ENCODE data around the gene GPR137B. TPM values are rescaled to one million over a fixed set of nuclear protein-coding genes. Genes with fewer than 3 reads are reported as not detected.
A peak's percentile ranks its signal among the peaks of the same experiment; 100 is the strongest.

Gene GPR137B
- total and polyA plus RNA-seq, 2 of the 4 experiments (the other 2 are of a cell fraction), result 4.5 to 12.3 TPM

DNA sequence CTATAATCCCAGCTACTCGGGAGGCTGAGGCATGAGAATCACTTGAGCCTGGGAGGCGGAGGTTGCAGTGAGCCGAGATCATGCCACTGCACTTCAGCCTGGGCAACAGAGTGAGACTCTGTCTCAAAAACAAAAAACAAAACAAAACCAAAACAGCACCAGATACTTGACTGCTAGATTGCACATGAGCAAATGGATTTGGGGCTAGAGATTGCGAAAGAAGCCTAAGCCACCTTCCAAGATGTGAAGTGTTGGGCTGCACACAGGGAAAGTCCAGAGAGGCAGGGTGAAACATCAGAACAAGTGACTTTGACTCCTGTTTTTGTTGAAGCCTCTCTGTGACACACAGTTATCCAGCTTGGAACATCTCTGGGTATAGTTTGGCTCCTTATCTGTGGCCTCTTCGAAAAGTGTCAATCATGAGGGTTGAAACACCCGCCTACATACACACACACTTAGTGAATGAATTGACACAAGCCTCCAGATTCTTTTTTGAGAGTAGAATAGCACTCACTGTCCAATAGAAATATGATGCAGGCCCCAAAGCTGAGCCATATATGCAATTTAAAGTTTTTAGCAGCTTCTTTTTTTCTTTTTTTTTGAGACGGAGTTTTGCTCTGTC lies 34.2 kb upstream of the GPR137B start:
- Histone ChIP-seq H3K56ac (ENCODE audit: extremely low read depth, insufficient read depth, low read length) (no peak overlapping the region), H3K36me3 (ENCODE audit: control insufficient read depth, insufficient read depth, low read length) (no peaks in the 10 kb centered on the region), H4K20me1 (ENCODE audit: insufficient read depth, low read length) (no peaks in the 10 kb centered on the region), H2AK5ac (ENCODE audit: low read depth, low read length) (no peak overlapping the region), H3K23ac (ENCODE audit: low read depth, low read length) (no peak overlapping the region), H3K14ac (replicated peaks; ENCODE audit: low read depth, low read length) (no peak overlapping the region), H3K4me1 (ENCODE audit: control insufficient read depth, insufficient read depth, low read length) (no peaks in the 10 kb centered on the region), H3K18ac (ENCODE audit: low read depth, low read length) (no peak overlapping the region), H3K9ac (ENCODE audit: low read depth, low read length) (no peak overlapping the region), H4K91ac (ENCODE audit: insufficient read depth, low read depth, low read length) (no peak overlapping the region), H3K9me1 (ENCODE audit: insufficient read depth, low read length) (no peaks in the 10 kb centered on the region), H2BK5ac (ENCODE audit: low read depth, low read length, poor library complexity, severe bottlenecking) (no peak overlapping the region), H4K5ac (ENCODE audit: low read depth, low read length) (no peak overlapping the region), H3K4me3 (ENCODE audit: insufficient read depth, low read depth, low read length) (no peak overlapping the region), H2AFZ (replicated peaks; ENCODE audit: low read length, poor library complexity) (no peak overlapping the region), H2BK20ac (ENCODE audit: low read depth, low read length) (no peak overlapping the region), H2BK120ac (ENCODE audit: low read depth, low read length) (no peak overlapping the region), H3K27ac (ENCODE audit: insufficient read depth, low read length) (no peak overlapping the region), H3K79me1 (ENCODE audit: low read depth in 1 of 2, low read length in 2 of 2) (no peaks in the 10 kb centered on the region), H3K27me3 (ENCODE audit: control insufficient read depth, insufficient read depth, low read length) (no peaks in the 10 kb centered on the region; the same call in 1 of the 2 replicates), H4K8ac (ENCODE audit: low read depth in 2 of 2, low read length in 2 of 2) (no peak overlapping the region), H2AK9ac (replicated peaks; ENCODE audit: low read depth, low read length, poor library complexity) (no peak overlapping the region), H3K9me3 (ENCODE audit: control insufficient read depth, insufficient read depth, low read length) (no peaks in the 10 kb centered on the region), H3K4me2 (ENCODE audit: low read depth, low read length) (no peak overlapping the region), H3K4ac (ENCODE audit: low read depth, low read length) (no peak overlapping the region), H2BK15ac (ENCODE audit: low read depth, low read length) (no peak overlapping the region)
- TF ChIP-seq, protein P1, sequence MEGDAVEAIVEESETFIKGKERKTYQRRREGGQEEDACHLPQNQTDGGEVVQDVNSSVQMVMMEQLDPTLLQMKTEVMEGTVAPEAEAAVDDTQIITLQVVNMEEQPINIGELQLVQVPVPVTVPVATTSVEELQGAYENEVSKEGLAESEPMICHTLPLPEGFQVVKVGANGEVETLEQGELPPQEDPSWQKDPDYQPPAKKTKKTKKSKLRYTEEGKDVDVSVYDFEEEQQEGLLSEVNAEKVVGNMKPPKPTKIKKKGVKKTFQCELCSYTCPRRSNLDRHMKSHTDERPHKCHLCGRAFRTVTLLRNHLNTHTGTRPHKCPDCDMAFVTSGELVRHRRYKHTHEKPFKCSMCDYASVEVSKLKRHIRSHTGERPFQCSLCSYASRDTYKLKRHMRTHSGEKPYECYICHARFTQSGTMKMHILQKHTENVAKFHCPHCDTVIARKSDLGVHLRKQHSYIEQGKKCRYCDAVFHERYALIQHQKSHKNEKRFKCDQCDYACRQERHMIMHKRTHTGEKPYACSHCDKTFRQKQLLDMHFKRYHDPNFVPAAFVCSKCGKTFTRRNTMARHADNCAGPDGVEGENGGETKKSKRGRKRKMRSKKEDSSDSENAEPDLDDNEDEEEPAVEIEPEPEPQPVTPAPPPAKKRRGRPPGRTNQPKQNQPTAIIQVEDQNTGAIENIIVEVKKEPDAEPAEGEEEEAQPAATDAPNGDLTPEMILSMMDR (conservative IDR thresholded peaks at IDR 0.05; ENCODE audit: low read depth, low read length), result no peak
- peak; percentile 77 for TF ChIP-seq CEBPB (IDR thresholded peaks at IDR 0.05; ENCODE audit: low read depth, low read length)
- intact Hi-C loops (cut with micrococcal nuclease) (loop anchor here (2.0 to 10.0 kb wide), 2 partner anchors 175 to 1277 kb away; no protein-coding TSS in a partner anchor), dilution Hi-C loops (cut with HindIII; ENCODE audit: low sequenced_read_pairs, unreplicated experiment) (no loop called here), in situ Hi-C loops (cut with MboI; ENCODE audit: low sequenced_read_pairs) (loop anchor here (10.0 to 25.0 kb wide), 2 partner anchors 1279 to 1457 kb away; no protein-coding TSS in a partner anchor)
- CTCF ChIA-PET, result no interaction called here
- ATAC-seq (ENCODE audit: low read depth) (no peak), DNase-seq (no peak)
- no TSS peak for BruUV-seq (replicated peaks)
- no CpG with 5 or more reads among the region's 7 CpGs for WGBS, 2 experiments (ENCODE audit: extremely low coverage in 2 of 2, insufficient read length in 1 of 2)
- POLR2A ChIA-PET (ENCODE audit: unreplicated experiment), result no interaction called here
